ENCODE data around the gene ADRA2C.

Gene ADRA2C

DNA sequence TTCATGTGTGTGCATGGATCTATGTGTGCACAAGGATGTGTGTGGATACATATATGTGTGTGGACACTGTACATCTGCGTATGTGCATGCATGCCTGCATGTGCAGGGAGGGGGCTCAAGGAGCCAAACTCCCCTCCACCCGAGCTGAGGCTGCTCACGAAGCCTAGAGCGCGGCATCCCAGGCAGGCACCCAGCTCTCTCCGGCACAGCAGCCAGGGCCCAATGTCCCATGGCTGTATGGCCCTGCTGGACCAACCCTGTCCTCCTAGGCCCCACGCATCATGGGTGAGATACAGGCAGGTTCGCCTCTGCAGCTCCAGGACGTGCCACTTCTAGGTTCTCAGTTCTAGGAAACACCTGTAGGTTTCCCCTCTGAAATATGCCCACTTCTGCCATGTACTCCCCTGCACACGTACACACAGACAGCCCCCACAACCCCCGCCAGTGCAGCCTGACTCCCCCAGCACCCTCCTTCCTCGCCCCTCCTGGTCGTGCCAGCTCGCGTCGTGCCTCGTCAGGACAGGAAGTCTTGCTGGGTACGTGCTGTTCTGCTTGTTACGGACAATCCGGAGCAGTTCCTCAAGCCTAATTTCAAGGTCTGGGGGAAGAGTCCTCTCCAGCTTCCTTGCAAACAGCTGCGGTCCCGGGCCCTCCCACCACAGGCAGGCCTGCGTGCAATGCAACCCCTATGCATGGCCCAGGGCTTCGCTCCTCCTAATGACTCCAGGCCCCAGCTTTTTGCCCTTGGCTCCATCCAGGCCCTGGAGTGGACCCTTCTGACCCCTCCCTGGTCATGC is 3.2 kb upstream of the ADRA2C start:
- DNase-seq: no peak

DNA sequence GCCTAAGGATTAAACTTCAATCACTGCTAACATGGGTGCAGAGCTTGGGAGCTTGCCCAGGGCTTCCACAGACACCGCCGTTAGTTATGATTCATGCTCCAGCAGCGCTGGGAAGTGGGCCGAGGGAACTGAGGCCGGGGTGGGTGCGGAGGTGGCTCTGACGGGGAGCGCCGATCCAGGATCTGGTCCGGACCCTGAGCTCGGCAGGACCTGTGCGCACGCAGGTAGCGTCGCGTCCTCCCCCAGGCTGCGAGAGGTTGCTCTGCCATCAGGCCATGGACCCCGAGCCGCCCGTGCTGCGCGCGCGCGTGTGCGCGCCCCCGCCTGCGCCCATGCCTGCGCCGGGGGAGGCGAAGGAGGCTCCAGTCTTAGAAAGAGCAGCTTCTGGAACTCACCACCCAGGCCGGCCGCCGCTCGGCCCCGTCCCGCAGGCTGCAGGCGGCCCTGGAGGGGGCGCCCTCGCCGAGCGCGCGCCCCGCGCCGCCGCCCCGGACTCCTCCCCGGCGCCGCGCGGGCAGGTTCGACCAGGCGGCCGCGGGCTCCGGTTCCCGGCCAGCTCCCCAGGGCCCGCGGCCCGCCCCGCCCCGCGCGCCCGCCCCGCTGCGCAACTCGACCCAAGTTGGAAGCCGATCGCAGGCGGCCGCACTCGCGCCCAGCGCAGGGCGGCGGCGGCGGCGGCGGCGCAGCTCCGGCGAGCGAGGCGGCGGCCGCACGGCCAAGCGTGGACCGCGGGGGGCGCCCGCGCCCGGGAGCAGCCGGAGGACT is 732 bp upstream of the ADRA2C start:
- DNase-seq: peak; percentile 30

DNA sequence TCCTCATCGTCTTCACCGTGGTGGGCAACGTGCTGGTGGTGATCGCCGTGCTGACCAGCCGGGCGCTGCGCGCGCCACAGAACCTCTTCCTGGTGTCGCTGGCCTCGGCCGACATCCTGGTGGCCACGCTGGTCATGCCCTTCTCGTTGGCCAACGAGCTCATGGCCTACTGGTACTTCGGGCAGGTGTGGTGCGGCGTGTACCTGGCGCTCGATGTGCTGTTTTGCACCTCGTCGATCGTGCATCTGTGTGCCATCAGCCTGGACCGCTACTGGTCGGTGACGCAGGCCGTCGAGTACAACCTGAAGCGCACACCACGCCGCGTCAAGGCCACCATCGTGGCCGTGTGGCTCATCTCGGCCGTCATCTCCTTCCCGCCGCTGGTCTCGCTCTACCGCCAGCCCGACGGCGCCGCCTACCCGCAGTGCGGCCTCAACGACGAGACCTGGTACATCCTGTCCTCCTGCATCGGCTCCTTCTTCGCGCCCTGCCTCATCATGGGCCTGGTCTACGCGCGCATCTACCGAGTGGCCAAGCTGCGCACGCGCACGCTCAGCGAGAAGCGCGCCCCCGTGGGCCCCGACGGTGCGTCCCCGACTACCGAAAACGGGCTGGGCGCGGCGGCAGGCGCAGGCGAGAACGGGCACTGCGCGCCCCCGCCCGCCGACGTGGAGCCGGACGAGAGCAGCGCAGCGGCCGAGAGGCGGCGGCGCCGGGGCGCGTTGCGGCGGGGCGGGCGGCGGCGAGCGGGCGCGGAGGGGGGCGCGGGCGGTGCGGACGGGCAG is 792 bp downstream of the ADRA2C start:
- no peak for DNase-seq

DNA sequence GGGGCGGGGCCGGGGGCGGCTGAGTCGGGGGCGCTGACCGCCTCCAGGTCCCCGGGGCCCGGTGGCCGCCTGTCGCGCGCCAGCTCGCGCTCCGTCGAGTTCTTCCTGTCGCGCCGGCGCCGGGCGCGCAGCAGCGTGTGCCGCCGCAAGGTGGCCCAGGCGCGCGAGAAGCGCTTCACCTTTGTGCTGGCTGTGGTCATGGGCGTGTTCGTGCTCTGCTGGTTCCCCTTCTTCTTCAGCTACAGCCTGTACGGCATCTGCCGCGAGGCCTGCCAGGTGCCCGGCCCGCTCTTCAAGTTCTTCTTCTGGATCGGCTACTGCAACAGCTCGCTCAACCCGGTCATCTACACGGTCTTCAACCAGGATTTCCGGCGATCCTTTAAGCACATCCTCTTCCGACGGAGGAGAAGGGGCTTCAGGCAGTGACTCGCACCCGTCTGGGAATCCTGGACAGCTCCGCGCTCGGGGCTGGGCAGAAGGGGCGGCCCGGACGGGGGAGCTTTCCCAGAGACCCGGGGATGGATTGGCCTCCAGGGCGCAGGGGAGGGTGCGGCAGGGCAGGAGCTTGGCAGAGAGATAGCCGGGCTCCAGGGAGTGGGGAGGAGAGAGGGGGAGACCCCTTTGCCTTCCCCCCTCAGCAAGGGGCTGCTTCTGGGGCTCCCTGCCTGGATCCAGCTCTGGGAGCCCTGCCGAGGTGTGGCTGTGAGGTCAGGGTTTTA is 1.5 kb downstream of the ADRA2C start:
- DNase-seq: no peak

DNA sequence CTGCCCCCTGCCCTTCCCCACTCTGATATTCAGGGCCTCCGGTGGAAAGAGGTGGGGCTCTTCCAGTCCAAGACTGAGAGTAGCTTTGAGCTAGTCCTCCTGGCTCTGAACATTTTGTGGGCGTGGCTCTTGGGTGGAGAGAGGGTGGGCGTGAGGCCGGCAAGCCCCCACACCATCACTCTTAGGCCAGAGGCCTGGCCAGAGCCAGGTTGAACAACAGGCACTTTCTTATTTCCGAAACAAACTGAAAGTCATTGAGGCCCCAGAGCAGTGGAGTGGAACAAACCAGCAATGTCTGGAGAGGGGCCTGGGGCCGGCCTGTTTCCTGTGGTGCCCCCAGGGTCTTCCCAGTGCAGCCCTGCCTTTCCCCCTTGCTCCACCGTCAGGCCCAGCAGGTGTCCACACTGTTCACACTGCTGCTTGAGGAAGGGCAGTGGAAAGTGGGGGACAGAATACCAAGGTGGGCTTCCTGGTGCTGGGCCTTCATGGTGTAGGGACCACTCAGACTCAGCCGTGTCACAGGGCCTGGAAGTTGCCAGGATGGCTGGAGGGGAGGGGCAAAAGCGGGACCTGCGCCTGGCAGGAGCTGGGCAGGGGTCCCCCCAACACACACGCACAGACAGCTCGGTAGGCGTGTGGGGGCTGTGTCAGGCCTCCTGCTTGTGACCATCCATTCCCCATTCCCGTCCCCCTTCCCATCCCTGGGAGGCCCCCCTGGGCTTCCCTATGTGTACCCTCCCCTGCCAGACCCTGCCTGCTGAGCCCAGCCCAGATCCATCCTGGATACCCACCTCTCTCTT is 2.9 kb downstream of the ADRA2C start:
- no peak for DNase-seq

DNA sequence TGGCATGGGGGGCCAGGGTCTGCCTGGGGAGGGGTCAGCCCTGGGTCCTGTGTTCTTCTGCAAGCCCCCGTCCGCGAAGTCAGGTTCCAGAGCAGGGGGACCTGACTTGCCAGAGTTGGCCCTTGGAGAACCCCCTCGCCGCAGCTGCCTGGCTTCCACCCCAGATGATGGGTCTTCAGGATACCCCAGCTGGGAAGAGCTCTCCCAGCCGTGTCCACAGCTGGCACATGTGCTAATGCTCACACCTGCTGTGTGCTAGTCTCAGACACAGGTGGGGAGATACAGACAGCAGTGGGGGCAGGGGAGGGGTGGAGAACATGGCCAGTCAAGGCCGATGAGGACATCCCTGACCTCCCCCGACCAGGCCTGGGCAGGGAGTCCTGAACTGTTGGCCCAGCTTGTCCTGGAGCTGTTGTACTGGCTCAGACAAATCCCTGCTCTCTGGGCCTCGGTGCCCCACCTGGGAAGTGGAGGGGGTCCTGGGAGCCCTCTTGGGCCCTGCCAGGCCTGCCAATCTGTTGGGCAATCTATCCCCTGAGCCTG is 3.5 kb downstream of the ADRA2C start:
- no peak for DNase-seq

DNA sequence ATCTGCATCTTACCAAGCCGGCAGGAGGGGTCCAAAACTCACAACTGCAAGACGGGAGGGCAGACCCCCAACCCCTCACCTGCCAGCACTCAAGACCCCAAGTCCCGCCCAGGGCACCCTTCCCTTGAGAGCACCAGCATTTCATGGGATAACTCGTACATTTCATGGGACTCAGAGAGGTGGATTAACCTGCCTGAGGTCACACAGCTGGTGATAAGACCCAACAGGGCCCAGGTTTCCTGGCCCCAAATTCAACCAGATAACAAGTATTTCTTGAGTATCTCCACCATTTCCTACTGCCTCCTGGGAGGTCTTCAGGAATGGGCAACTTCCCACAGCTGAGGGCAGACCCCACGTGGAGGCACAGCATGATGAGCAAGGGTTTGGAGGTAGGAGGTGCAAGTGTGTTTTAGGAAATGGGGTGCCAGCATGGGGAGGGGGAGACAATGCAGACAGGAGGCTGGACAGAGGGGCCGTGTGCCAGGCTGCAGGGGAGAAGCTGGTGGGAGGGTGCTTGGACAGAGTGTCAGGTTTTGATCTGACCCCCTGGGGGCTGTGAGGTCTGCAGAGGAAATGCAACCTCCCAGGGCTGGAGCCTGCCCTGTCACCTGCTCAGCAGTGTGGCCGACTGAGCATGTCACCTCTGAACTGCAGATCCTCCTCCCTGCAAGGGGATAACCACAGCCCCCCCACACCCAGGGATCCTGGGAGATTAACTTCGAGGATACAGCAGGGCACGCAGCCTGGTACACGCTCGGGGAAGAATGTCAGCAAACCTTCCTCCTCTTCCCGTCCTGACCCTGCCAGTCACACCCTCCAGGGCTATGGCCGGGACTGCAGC is 4.4 kb downstream of the ADRA2C start:
- no peak for DNase-seq

DNA sequence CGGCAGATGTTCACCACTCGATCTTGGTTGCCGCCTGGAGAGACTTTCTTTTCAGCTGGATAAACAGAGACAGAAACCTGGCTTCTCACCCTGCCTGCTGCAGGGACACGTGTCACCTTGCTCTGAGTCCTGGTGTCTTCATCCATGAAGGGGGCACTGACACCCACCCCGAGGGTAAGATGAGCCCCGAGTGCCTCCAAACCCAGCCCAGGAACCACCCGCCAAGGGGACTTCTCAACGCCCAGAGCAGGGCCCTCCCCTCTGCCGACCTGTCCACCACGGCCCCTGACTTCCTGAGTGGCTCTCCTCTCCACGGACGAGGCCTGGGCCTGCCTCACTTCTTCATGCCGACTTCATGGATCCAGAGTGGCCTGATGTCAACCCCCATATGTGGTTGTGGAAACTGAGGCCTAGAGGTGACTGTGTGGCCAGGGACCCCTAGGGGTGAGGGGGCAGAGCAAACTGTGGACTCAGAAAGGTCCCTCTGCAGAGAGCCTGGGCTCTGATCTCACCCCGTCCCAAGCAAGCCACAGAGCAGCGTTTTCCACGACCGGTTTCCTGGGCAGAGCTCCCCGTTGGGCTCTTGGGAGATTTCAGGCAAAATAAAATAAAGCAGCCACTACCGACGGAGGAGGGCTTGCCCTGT is 5.1 kb downstream of the ADRA2C start:
- DNase-seq: no peak

DNA sequence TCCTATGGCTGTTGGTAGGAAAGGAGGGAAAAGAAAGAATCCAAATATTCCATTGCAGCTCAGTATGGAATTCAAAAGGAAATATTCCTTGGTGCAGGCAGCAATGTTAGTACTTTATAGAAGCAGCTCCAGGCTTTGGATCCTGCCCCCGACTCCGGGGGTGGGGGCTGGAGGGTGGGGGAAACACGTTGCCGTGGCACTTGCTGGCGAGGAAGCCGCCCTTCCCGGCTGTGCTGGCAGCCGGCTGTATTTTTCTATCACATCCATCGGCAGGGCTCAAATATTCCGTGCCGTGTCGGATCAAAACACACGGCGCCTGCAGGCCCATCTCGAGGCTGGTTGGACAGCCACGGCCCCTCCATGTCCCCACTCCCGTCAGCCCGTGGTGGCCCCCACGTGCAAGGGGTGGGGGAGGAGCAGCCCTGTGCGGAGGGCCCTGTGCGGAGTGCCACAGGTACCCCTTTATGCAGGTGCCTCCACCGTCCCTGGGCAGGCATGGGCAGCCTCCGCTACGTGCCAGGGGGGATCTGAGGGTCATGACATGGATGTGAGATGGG is 5.8 kb downstream of the ADRA2C start:
- DNase-seq: no peak

DNA sequence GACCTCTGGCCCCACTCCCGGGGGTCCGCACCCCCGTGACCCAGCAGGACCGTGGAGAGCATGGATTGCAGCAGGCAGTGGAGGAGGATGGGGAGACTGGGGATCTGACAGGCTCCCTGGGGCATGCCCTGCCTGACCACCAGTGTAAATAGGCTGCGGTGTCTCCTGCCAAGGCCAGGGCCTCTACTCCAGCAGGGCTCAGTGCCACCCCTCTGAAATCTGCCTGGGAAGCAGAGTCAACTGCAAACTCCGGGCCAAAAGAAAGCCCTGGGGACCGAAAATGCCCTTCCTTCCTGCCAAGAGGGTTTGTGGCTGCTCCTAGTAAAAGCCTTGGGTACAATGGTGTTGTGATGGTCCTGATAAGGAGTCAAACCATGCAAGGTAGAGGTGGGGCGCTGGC is 6.4 kb downstream of the ADRA2C start:
- DNase-seq: no peak

DNA sequence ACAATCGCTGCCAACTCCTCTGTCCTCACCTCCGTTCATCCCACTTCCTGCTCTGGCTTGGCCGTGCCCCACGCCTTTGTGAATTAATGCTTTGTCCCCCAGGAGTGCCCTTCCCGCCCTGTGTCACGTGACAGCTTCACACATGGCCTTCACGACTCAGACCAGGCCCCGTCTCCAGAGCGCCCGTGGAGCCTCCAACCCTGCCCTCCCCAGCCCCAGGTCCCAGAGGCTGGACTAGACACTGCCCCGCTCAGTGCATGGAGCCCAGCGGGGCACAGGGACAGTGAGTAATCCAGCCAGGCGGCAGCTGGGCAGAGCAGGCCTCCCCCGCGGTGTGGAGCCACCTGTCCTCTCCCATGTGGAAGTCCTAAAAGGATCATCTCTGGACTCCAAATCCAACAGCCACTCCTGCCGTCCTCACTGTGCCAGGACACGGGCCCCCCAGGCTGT is 7.4 kb downstream of the ADRA2C start:
- DNase-seq: no peak

DNA sequence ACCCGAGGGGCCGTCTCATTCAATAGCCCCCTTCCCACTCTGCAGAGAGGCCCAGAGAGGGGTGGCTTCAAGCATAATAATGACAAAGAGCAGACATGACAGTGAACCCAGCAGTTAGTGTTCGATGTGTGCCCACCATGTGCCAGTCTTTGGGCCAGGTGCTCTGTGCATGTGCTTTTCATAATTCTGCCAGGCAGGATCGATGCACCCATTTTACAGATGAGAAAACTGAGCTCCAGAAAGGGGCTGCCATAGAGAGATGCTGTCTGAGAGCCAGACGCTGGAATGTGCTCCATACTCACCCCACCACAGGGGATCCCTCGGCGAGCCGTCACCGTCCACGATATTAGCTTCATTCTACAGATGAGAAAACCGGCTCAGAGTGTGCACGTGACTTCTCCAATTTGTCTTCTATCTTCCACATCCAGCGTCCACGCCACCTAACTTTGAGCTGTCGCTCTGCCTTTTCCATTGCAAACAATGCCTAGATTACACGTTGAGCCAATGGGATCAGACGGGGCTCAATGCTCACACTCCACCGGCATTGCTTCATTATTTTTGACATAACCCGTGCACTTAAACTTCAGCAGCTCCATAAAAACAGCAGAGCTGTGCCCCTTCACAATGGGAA is 8.2 kb downstream of the ADRA2C start:
- DNase-seq: no peak

DNA sequence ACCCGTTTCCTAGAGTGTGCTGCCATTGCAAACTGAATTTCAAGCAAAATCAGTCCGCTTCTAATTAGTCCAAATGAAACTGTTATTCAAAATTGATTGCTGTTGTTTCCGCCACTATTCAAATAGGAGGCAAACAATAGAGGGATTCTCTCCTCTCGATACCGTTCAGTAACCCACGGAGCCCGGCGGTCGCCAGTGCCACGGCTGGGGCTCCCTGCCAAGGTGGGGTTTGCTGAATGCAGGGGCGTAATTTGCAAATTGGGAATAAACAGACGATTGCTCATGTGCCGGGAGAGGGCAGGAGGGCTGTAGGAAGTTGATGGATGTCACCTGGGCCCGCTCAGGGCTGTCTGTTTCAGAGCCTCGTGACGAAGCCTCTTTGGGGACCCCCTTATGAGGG is 8.8 kb downstream of the ADRA2C start:
- no peak for DNase-seq

DNA sequence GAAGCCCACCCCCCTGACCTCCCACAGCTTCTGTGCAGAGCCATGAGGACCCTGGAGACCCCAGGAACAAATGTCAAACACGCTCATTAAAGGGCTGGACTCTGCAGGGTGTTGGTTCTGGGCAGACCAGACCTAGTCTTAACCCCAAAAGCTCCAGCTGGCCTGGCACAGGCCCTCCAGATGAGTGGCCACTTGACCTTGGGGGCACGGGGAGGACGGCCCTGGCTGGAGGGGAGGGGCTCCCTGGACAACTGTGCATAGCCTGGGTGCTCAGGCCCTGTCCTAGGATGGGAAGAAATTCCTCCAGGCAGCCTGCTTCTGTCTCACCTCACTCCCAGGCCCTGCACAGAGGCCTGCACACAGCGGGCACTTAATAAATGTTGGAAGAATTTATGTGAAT is 9.4 kb downstream of the ADRA2C start:
- DNase-seq: no peak

DNA sequence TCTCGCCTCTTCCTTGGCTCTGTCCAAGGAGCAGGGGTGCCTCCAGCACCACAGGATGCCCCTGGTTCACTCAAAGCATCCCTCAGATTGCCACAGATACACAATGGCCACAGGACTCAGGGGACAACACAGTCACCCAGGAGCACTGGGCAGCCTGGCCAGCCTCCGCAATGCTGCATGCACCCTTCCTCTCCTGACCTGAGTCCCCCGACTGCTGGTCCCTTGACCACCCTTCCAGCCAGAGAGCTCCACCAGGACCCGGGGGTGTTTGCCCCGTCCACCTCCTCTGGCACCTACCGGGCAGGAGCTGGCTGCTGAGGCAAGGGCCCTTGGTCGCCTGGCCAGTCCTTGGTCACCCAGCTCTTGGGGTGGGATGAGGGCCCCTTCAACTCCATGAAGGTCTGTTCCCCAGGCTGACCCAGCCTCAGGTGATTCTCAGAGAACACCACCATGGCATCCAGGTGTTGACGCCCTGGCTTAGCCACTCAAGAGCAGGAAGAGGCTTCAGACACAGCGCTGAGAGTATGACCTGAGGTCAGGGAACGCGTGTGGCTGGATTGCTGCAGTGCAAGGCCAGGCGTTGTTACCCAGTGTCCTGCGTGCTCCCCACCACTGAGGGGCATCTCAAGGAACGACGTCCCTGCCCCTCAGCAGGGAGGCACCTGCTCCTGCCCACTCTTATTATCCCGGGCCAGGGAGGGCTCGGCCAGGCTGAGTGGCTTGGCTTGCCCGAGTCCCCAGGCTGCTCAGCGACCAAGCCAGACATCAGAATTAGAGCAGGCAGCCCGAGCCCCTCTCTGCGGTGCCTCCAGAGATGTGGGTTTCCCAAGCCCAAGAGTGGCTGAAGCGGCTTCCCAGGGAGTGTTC is 10.2 kb downstream of the ADRA2C start:
- no peak for DNase-seq

DNA sequence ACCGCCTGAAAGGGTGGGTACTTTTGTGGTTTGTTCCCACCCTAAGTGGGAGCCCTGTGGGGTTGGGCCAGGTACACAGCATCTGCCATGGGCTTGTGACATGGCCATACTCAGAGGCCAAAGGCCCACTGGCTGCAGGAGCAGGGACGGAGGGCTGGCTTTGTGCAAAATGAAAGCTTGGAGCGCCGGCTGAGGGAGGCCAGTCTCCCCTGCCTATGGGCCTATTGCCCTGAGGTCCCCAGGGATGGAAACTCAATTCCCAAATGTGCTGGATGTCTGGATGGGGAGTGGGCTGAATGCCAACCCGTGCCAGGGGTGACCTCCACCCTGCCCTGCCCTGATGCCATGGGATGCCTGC is 10.8 kb downstream of the ADRA2C start:
- no peak for DNase-seq

DNA sequence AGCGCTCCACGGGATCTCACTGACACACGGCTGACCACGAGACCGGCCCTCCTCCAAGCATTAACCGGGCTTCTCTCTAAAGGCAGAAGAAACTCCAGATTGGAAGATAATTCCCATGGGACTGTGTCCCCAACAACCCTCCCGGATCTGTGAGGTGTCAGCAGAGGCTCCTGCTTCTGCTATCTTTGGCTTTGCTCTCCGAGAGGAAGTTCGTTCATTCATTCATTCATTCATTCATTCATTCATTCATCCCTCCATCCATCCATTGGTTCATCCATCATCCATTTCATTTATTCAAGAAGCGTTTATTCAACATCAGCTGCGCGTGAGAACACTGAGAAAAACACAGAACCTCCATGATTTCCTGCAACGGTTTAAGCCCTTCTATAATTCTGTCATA is 11.5 kb downstream of the ADRA2C start:
- no peak for DNase-seq

DNA sequence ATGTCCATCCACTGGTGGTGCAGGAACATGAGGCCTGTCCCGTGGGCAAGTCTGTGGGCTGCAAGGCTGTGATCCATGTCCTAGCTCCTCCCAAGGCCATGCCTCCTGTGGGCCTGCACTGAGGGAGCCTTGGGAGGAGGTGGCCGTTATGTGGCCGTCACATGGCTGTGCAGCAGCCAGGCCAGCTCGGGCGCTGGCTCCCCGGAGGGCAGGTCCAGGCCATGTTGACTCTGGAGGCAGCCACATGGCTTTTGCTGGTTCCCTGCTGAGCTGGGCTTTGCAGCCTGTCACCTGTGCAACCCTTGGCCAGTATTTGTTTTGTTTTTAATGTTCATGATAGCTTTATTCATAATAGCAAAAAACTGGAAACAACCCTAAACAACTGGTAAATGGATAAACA is 13.3 kb downstream of the ADRA2C start:
- DNase-seq: no peak
